ENCODE results near the gene EXT2.

Gene EXT2

GRCh38 chr11:44198146-44198724 lies 102.8 kb downstream of the EXT2 start:
- no peak for DNase-seq (ENCODE audit: extremely low read depth in 1 of 2, low read depth in 1 of 2)

- DNase-seq (ENCODE audit: extremely low read depth in 1 of 2, low read depth in 1 of 2) = no peak
Observed at GRCh38 chr11:44199298-44199697, 103.8 kb downstream of the EXT2 start.

DNA sequence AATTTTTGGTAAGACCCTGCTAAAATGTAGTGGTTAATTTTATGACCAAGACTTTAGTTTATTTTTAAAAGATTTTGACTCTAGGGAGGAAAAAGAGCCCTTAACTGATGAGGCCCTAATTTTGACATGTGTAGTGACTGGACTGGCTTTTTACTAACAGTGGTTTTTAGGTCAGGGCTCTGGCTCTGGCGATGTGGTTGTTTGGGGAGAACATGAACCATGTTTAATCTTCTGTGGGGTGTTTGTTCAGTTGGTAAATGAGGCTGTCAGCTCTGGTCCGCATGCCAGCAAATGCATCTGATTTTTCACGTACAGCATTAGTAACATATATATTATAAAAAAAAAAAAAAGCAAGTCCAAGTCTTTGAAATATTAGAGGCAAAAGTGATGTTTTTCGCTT lies 104.3 kb downstream of the EXT2 start:
- DNase-seq (ENCODE audit: extremely low read depth in 1 of 2, low read depth in 1 of 2) = no peak

DNA sequence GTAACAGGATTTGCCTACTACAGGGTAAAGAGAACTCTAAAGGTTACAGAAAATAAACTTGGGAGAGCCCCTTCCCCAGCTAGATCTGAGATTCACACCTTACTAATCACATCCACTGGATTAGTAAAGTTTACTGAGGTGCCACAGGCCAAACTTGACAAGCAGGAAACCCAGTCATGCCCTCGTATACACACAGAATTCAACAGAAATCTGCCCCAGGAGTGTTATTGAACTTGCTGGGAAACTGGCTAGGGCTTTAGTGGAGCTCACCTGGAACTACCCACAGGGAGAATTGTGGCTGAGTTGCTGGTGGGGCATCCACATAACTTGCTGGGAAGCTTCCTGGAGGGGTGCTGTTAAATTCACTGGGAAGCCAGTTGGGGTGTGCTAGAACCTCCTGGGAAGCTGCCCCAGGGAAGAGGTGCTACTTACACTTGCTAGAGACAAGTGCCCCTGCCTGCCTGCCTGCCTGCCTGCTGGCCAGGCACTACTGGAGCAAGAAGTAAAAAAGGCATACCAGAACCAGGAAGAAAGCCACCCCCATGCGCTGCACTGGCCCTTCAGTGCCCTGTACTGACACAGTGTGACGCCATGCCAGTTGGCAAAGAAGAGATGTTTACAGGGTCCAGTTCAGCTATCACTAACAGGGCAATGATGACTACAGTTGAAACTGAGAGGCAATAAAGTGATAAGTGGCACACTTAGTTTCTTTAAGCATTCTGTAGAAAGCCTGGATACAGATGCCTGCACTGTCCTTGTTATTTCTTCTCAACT lies 108.0 kb downstream of the EXT2 start:
- DNase-seq (ENCODE audit: extremely low read depth in 1 of 2, low read depth in 1 of 2) = no peak

DNA sequence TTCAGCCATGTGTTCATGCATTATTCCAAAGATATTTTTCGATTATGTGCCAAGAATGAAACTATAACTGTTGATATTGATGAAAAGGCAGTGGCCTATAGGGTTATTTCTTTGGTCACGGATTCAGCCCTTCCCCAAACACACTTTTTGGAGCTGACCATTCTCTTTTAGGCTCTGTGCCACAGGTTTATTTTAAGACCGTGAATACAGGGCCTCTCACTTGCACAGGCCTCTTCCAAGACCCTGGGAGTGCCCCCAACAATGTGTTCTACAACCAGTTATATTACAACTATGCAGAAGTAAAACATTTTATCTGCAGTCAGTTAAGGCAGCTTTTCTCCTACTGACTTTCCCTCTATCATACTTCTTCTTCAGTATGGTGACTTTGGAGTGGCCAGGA lies 109.9 kb downstream of the EXT2 start:
- DNase-seq (ENCODE audit: extremely low read depth in 1 of 2, low read depth in 1 of 2) = no peak

GRCh38 chr11:44205836-44206235 lies 110.4 kb downstream of the EXT2 start:
- no peak for DNase-seq (ENCODE audit: extremely low read depth in 1 of 2, low read depth in 1 of 2)

DNA sequence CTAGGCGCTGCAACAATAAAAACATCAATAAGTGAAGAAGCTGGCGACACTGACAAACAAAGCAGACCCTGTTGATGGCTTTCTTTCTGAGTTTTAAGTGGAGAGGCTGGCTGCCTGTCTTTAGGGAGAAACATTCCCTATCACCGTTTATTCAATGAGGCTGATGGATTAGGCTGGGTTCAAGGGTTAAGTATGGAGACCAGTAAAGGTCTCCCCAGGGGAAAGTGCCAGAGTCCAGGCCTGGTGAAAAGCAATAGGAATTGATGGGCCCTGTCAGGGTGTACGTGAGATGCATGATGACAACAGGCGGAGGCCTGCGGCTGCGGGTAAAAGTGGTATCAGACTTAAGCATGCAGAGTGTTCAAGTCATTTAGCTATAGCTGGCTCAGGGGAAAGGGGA lies 111.8 kb downstream of the EXT2 start:
- DNase-seq (ENCODE audit: extremely low read depth in 1 of 2, low read depth in 1 of 2) = no peak

DNA sequence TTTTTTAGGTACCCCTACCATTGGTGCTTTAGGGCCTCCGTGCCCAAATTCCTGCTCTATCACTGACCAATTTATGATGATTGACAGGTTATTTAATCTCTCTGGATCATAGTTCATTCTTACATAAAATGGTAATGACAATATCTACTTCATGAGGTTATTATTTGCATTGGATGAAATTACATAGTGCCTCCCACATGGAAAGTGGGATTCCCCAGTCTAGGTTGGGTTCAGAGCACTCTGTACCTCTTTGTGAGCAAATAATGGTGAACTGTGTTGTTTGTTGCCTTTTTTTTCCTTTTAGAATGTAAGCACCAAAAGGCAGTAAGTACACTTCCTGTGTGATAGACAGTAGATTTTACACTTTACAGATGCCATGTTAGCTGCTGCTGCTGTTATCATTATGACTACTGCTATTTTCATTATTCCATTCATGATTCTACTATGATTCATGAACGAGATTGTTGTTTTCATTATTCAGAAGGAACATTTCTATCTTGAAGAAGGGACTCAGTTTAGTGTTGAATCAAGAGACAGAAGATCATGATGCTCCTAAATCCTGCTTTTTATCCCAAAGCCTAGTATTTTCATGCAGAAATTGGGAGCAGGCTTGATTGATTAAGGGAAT lies 113.6 kb downstream of the EXT2 start:
- DNase-seq (ENCODE audit: extremely low read depth in 1 of 2, low read depth in 1 of 2) = no peak

DNA sequence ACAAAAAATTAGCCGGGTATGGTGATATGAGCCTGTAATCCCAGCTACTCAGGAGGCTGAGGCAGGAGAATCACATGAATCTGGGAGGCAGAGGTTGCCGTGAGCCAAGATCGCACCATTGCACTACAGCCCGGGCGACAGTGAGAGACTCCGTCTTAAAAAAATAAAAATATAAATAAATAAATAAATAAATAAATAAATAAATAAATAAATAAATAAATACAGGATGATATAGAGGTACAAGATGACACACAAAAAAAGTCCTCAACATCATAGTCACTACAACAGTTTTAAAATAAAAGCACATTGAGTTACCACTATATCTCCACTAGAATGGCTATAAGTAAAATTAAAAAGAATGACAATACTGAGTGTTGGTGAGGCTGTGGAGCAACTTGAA lies 116.7 kb downstream of the EXT2 start:
- DNase-seq (ENCODE audit: extremely low read depth in 1 of 2, low read depth in 1 of 2) = no peak

DNA sequence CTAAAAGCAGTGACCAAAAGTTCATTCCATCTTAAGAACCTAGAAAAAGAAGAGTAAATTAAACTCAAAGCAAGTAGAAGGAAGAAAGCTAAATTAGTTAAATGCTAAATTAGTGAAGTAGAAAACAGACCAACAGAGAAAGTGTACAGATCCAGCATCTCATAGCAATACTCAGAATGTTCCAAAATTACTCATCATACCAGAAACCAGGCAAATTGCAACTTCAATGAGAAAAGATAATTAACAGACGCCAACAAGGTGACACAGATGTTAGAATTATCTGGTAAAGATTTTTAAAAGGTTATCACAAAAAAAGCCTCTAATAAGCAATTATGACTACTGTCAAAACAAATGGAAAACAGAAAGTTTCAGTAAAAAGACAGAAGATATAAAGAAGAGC lies 117.7 kb downstream of the EXT2 start:
- no peak for DNase-seq (ENCODE audit: extremely low read depth in 1 of 2, low read depth in 1 of 2)

- DNase-seq (ENCODE audit: extremely low read depth in 1 of 2, low read depth in 1 of 2) = no peak
Observed at GRCh38 chr11:44217432-44217831, 122.0 kb downstream of the EXT2 start.

DNA sequence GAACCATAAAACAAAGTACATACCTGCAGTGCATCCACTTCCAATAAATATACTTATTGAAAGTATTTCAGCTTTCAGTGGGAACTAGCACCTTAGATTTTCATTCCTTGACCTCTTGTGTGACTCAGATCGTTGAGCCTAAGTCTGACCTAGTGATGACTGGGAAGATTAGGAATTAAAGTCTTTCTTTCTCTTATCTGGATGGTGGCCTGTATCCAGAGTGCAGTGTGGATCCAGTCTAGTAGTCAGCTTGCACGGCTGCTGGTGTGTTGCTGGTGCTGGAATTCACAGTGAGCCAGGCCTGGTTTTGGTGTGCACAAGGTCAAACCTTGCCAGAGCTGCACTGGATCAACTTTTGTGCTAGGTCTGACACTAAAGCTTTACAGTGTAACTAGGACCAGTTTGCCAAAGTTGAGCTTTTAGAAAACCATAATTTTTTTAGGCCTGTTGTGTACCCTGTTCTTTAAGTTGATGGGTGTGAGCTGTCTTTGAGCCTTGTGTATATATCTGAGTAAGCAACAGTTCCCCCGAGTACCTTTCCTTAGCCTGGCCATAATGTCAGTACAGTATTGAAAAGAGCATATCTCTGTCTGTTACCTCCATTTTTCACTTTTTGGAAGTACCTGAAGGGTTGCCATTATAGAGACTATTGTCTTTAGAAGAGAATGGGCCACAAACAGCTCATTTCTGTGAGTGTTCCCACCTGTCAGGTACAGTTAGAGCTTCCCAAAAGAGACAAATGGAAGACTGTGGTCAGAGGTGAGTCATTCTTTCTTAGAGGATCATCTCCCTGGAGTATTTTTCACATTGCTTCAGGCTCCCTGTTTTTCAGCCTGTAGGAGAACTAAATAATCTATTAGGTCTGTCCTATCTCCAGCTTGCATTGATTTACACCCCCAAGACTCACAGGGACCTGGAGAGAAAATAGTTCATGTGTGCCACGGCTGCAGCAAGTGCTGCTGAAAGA lies 124.6 kb downstream of the EXT2 start:
- no peak for DNase-seq (ENCODE audit: extremely low read depth in 1 of 2, low read depth in 1 of 2)

DNA sequence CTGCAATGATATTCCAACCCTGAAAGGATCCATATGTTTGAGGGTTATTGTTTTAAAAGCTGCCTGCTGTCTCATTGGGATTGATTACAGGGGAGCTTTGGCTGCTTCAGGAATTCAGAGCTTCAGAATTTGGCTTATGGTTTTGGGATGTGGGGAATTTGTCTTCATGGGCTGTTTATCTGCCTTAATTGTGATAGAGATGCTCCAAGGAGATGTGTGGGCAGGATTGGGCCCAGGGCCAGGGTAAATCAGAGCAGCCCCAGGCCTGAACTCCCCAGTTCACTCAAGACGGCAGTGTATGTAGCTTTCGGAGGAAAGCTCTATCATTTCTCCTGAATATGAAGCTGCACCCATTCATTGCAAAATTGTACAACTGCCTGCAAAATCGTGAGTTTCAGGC lies 126.0 kb downstream of the EXT2 start:
- DNase-seq (ENCODE audit: extremely low read depth in 1 of 2, low read depth in 1 of 2) = no peak

DNA sequence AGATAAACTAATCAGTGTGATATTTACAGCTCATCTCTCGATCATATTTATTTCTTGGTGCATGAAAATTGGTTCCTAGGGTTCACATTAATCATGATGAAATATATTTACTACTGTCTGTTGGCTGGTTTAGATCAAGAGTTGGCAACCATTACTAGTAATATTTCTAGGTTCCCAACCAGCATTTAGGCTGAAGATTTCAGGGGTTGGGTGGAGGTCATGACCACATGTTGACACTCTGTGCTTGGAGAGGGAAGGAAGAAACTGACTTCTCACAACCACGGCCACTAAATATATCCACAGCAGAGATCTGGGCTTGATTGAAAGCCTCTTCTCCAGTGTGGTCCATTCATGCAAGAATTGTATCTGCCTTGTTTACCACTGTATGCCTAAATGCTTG lies 126.5 kb downstream of the EXT2 start:
- no peak for DNase-seq (ENCODE audit: extremely low read depth in 1 of 2, low read depth in 1 of 2)

DNA sequence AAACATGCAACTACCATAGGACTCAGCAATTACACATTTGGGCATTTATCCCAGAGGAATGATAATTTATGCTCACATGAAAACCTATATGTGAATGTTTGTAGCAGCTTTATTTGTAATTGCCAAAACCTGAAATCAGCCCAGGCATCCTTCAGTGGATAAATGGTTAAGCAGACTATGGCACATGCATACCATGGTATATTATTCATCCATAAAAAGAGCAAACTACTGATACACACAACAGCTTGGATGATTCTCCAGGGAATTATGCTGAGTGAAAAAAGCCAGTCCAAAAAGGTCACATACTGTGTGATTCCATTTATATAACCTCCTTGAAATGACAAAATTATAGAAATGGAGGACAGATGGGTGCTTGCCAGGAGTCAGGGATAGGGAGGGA lies 127.8 kb downstream of the EXT2 start:
- no peak for DNase-seq (ENCODE audit: extremely low read depth in 1 of 2, low read depth in 1 of 2)

- DNase-seq (ENCODE audit: extremely low read depth in 1 of 2, low read depth in 1 of 2) = no peak
Observed at GRCh38 chr11:44224867-44225501, 129.5 kb downstream of the EXT2 start.

DNA sequence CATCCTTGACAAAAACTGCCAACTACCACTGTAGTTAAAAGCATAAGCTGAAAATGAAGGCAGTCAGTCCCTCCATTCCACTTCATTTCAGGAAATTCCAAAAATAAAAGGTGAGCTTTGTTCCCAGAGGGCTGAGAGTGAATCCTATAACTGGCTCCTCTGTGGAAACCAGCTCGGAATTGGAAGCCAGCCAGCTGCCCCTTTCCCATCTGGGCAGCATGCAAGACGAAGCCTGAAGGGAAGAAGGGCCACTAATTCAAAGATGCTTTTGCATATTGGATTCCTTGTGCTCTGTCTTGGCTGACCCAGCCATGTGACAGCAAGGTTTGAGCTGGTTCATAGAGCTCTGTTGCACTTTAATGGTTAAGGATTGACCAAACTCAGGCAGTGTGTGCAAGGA lies 131.0 kb downstream of the EXT2 start:
- DNase-seq (ENCODE audit: extremely low read depth in 1 of 2, low read depth in 1 of 2) = no peak

DNA sequence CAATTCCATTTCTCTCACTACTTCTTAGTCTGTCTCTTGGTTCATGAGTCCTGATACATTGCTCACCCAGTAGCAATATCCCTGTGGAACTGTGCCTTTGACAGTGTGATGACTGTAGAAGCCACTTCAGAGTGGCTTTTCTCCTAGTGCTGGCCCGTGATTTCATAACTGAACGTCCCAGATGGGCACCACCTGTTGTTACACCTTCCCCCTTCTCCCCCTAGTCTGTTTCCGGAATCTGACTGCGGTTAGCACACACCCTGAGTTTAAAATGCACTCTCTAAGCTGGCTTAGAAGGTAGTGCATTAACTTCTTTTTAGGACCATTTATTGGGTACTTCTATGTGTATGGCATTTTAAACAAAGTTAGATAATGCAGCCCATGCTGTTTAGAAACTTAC lies 131.5 kb downstream of the EXT2 start:
- no peak for DNase-seq (ENCODE audit: extremely low read depth in 1 of 2, low read depth in 1 of 2)

GRCh38 chr11:44228379-44228778 lies 132.9 kb downstream of the EXT2 start:
- DNase-seq (ENCODE audit: extremely low read depth in 1 of 2, low read depth in 1 of 2) = no peak

GRCh38 chr11:44229098-44229497 lies 133.6 kb downstream of the EXT2 start:
- no peak for DNase-seq (ENCODE audit: extremely low read depth in 1 of 2, low read depth in 1 of 2)

DNA sequence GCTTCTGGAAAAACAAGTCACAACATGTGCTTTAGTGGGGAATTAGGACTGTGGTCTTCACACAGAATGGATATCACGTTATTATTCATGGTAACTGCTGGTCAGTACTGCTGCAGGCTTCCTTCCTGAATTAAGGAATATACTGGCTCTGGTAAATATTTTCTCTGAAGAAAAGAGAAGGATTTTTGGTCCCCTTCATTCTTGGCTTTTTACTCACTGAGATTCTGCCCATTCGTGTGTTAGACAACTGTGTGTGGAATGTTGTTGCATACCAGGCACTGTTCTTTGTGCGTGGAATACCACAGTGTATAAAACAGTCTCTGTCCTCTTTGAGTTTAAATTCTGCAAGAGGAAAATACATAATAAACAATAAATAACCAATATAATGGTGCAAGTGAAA lies 134.1 kb downstream of the EXT2 start:
- DNase-seq (ENCODE audit: extremely low read depth in 1 of 2, low read depth in 1 of 2) = no peak

All from stimulated activated CD8-positive, alpha-beta memory T cell treated with anti-CD3 and anti-CD28 coated beads, Interleukin-7, amount 100 ng/mL, for 48 hours (primary cell).